GM12878 (cell line): ENCODE data around the gene FAM234A. TPM values are rescaled to one million over a fixed set of nuclear protein-coding genes. Genes with fewer than 3 reads are reported as not detected.

Experiments used
- ATAC-seq: fragments of 200-7000 bp; cut with Tn5 transposase; 3 replicates; pipeline ENCODE4 v1.9.1; 2020; ENCODE audit warnings: mild to moderate bottlenecking, moderate library complexity
- BruUV-seq: library from RNA; stranded (reverse); fragments of 400-500 nt; replicated peaks from 2 replicates; lab custom pipeline; 2021; lab: Mats Ljungman, UMichigan
- CTCF ChIA-PET: fragments of 300-600 bp; sonication (Branson Sonifier 250); formaldehyde crosslinking; extraction: SDS; loops from one replicate; lab custom pipeline; 2021; ENCODE audit warnings: inconsistent platforms; lab: Yijun Ruan, JAX
- POLR2A ChIA-PET: fragments of 350-600 bp; formaldehyde crosslinking; extraction: SDS; loops from one replicate; lab custom pipeline; 2021; ENCODE audit warnings: inconsistent platforms; lab: Charles Lee
- RAD21 ChIA-PET: fragments of 300-600 bp; sonication (Branson Sonifier 250); formaldehyde crosslinking; loops from one replicate; lab custom pipeline; 2023; ENCODE audit warnings: antibody characterized with exemption; ENCODE audit not compliant: unreplicated experiment; lab: Charles Lee
- SMC1A ChIA-PET: fragments of 300-600 bp; sonication (Branson Sonifier 250); formaldehyde crosslinking; loops from one replicate; lab custom pipeline; 2023; ENCODE audit not compliant: unreplicated experiment, uncharacterized antibody; lab: Charles Lee
- DNase-seq: peaks from one replicate; pipeline ENCODE4 v3.0.0-alpha.2; 2011; ENCODE audit warnings: low read depth, low spot score
- FAIRE-seq: peaks from 3 replicates; lab custom pipeline; 2011; peaks lifted over from hg19 to GRCh38; lab: Jason Lieb, UNC
- H2AFZ ChIP-seq: 2 replicates; pipeline ENCODE4 v1.6.0; 2011; ENCODE audit warnings: low read depth, low read length, control low read depth; ENCODE audit not compliant: control insufficient read depth
- H3K27ac ChIP-seq: 2 replicates; pipeline ENCODE4 v1.5.1; 2011; ENCODE audit warnings: control low read depth; ENCODE audit not compliant: control insufficient read depth, insufficient read depth
- H3K27me3 ChIP-seq, 2 experiments: replicated peaks in 1 of 2; 2 replicates each; pipeline versions ENCODE4 v1.6.0 to v1.6.1; 2011; ENCODE audit warnings: low read length in 1 of 2; ENCODE audit not compliant: control insufficient read depth in 2 of 2, insufficient read depth in 2 of 2
- H3K36me3 ChIP-seq, 2 experiments: 2 replicates each; pipeline ENCODE4 v1.5.1; 2011; ENCODE audit warnings: low read length in 1 of 2; ENCODE audit not compliant: control insufficient read depth in 2 of 2, insufficient read depth in 2 of 2
- H3K4me1 ChIP-seq: 2 replicates; pipeline ENCODE4 v1.6.1; 2011; ENCODE audit warnings: mild to moderate bottlenecking, low read length, moderate library complexity, mixed read lengths; ENCODE audit not compliant: control insufficient read depth, insufficient read depth
- H3K4me2 ChIP-seq: 2 replicates; pipeline ENCODE4 v1.6.0; 2011; ENCODE audit warnings: control low read depth; ENCODE audit not compliant: control insufficient read depth, insufficient read depth
- H3K4me3 ChIP-seq: fragments of 200-600 bp; sonication (generic); 2 replicates; pipeline ENCODE4 v1.5.1; 2016
- H3K79me2 ChIP-seq: 2 replicates; pipeline ENCODE4 v1.6.0; 2011; ENCODE audit warnings: low read length; ENCODE audit not compliant: control insufficient read depth, insufficient read depth
- H3K9ac ChIP-seq: 2 replicates; pipeline ENCODE4 v1.8.0; 2011; ENCODE audit warnings: low read length, control low read depth, mixed read lengths; ENCODE audit not compliant: control insufficient read depth, insufficient read depth
- H3K9me3 ChIP-seq: replicated peaks from 3 replicates; pipeline ENCODE4 v1.5.1; 2011; ENCODE audit warnings: mild to moderate bottlenecking, low read length; ENCODE audit not compliant: control insufficient read depth, insufficient read depth
- H4K20me1 ChIP-seq: 2 replicates; pipeline ENCODE4 v1.6.0; 2011; ENCODE audit not compliant: control insufficient read depth, insufficient read depth
- BMI1 ChIP-seq: fragments of 450-650 bp; IDR thresholded peaks from 2 replicates; pipeline ENCODE4 v1.6.1; 2016; ENCODE audit warnings: mild to moderate bottlenecking, moderate library complexity, borderline replicate concordance
- CBFB ChIP-seq: IDR thresholded peaks from 2 replicates; pipeline ENCODE4 v1.6.1; 2016; ENCODE audit warnings: antibody characterized with exemption, low read depth
- MYC ChIP-seq: IDR thresholded peaks from 2 replicates; pipeline ENCODE4 v1.6.1; 2011; ENCODE audit warnings: mild to moderate bottlenecking, low read length, moderate library complexity, inconsistent platforms; ENCODE audit not compliant: insufficient read depth, insufficient replicate concordance, insufficient read length, severe bottlenecking
- NFXL1 ChIP-seq: fragments of 450-650 bp; IDR thresholded peaks from 2 replicates; pipeline ENCODE4 v1.6.1; 2017; ENCODE audit warnings: antibody characterized with exemption, mild to moderate bottlenecking, borderline replicate concordance
- NFYA ChIP-seq: IDR thresholded peaks from 2 replicates; pipeline ENCODE4 v1.6.1; 2011; ENCODE audit warnings: low read depth, mild to moderate bottlenecking, low read length, improper control_type of control experiment, borderline replicate concordance
- POLR2AphosphoS5 ChIP-seq: IDR thresholded peaks from 2 replicates; pipeline ENCODE4 v1.6.1; 2011; ENCODE audit warnings: mild to moderate bottlenecking, low read length, inconsistent platforms
- RCOR1 ChIP-seq: conservative IDR thresholded peaks from 2 replicates; pipeline ENCODE4 v1.6.1; 2012; ENCODE audit warnings: low read depth, low read length, improper control_type of control experiment
- WGBS: methylation state at CpG from one replicate; pipeline ENCODE4 v1.1.6; 2016; ENCODE audit warnings: low lambda C conversion rate; ENCODE audit not compliant: insufficient replicate concordance, insufficient coverage; ENCODE audit errors: missing lambda C conversion rate; 5-methylcytosine and 5-hydroxymethylcytosine counted together
- in situ Hi-C: fragments of 300-500 bp; cut with MboI; formaldehyde crosslinking; loops from 9 replicates; pipeline ENCODE4 v1.14.3; 2018; ENCODE audit warnings: mixed read lengths
- intact Hi-C: fragments of 100-400 bp; cut with micrococcal nuclease; formaldehyde crosslinking; loops from one replicate; pipeline ENCODE4 v1.14.2; 2022; ENCODE audit not compliant: unreplicated experiment
- polyA plus RNA-seq, 11 experiments: library from polyadenylated mRNA; depleted of rRNA in 4 of 11; unstranded in 6 of 11; stranded (reverse) in 5 of 11; fragments of >200 nt; fragmentation: Nextera tagmentation in 4 of 11; fragmentation: Illumina TruSeq in 1 of 11; extraction: Ambion mirVana in 4 of 11; extraction: Trizol in 1 of 11; gene quantifications; 1 replicate in 1 of 11; 2 replicates in 10 of 11; pipeline versions ENCODE4 v1.2.1 to v1.2.3, GENCODE V29; 2011 to 2016; ENCODE audit warnings: inconsistent platforms in 2 of 11, missing spikeins in 2 of 11, low read depth in 1 of 11
- total RNA-seq, 4 experiments: library from RNA; depleted of rRNA in 3 of 4; stranded (reverse); fragments of >200 nt in 3 of 4; fragmentation: Illumina TruSeq in 1 of 4; extraction: Trizol in 1 of 4; gene quantifications; 2 replicates each; pipeline versions ENCODE4 v1.2.1 to v1.2.3, GENCODE V29; 2013 to 2021
- TF ChIP-seq, protein P1 (sequence below): fragments of 150-350 bp; IDR thresholded peaks from 2 replicates; pipeline ENCODE4 v1.6.1; 2016; ENCODE audit warnings: low read depth, low read length
- TF ChIP-seq, protein P2 (sequence below): IDR thresholded peaks from 2 replicates; pipeline ENCODE4 v1.6.1; 2011; ENCODE audit warnings: borderline replicate concordance, low read depth, mild to moderate bottlenecking, moderate library complexity, low read length; ENCODE audit not compliant: insufficient read depth, poor library complexity, severe bottlenecking
- TF ChIP-seq, protein P3 (sequence below): fragments of 450-650 bp; conservative IDR thresholded peaks from 2 replicates; pipeline ENCODE4 v1.6.1; 2017; ENCODE audit warnings: mild to moderate bottlenecking, moderate library complexity

FAM234A gene
- total and polyA plus RNA-seq, 10 of the 15 experiments (the other 5 are each of a cell fraction or from before 2014, with no cell fraction given), result 1.6 to 37.6 (median 17.3) TPM

DNA sequence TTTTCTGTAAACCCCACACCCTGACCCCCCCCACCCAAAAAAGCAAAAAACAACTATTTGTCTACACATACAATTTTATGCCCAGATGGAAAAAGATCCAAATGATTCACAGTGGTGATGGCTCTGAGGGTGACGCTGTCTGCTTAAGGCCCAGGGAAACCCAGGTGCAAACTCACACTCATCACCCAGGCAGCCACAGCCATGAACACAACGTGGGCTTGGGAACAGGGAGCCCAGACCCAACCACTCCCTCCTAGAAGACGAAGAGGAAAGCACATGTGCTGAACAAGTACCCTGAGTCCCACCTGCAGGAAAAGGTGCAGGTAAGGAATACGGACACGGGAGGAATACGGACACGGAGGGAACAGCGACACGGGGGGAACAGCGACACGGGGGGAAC lies 48.9 kb upstream of the FAM234A start:
- no peaks in the 10 kb centered on the region for H3K79me2 ChIP-seq
- ChIA-PET CTCF (no interaction called here), RAD21 (no interaction called here), POLR2A (no interaction called here), SMC1A (no interaction called here)
- ATAC-seq (no peak), FAIRE-seq (no peak), DNase-seq (no peak)
- in situ Hi-C loops (no loop called here), intact Hi-C loops (no loop called here)
- H2AFZ ChIP-seq, result no peak overlapping the region
- no peak overlapping the region for H3K9ac ChIP-seq
- no peaks in the 10 kb centered on the region for H4K20me1 ChIP-seq
- TF ChIP-seq NFXL1, result no peak
- no peak overlapping the region for H3K4me3 ChIP-seq
- peaks cover 0 to 2% of the 10 kb centered on the region in 2 experiments; a peak in 2 of 4 replicates for H3K27me3 ChIP-seq
- H3K4me2 ChIP-seq, result no peak overlapping the region
- no peak overlapping the region for H3K27ac ChIP-seq
- 87% methylated on average over 11 of the region's 11 CpGs for WGBS
- H3K4me1 ChIP-seq, result peaks cover 8% of the 10 kb centered on the region; the same call in 1 of the 2 replicates
- H3K36me3 ChIP-seq, result peaks cover 10 to 11% of the 10 kb centered on the region in 2 experiments
- H3K9me3 ChIP-seq, result no peaks in the 10 kb centered on the region
- BruUV-seq, result no TSS peak

DNA sequence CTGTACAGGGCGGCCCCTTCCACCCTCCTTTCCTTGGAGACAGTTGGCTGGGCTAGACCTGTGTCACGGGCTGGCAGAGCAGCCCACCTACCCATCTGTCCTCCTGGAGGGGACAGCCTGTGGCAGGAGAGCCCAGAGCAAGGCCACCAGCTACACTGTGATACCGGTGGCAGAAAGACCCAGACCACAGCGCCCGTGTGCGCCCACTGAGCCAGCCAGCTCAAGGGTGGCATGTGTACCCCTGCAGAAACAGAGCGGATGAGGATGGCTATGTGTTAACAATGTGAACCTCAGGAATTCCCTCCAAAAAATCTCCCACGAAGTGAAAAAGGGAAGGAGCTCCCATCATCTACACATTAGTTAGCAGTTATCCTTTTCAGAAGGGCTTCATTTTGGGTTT lies 47.3 kb upstream of the FAM234A start:
- no TSS peak for BruUV-seq
- Histone ChIP-seq H4K20me1 (no peaks in the 10 kb centered on the region), H3K27ac (no peak overlapping the region), H3K9ac (no peak overlapping the region), H3K4me1 (no peaks in the 10 kb centered on the region), H2AFZ (no peak overlapping the region), H3K27me3 (no peaks in the 10 kb centered on the region), H3K36me3 (peaks cover 16 to 17% of the 10 kb centered on the region in 2 experiments), H3K9me3 (no peaks in the 10 kb centered on the region), H3K79me2 (no peaks in the 10 kb centered on the region), H3K4me2 (no peak overlapping the region), H3K4me3 (no peak overlapping the region)
- no peak for ATAC-seq
- POLR2A ChIA-PET, result interaction anchor here (1.1 kb wide), 1 partner anchor 9 kb away, joined by 3 read pairs; no protein-coding TSS in a partner anchor
- WGBS, result over 99% methylated on average over 8 of the region's 8 CpGs
- FAIRE-seq, result no peak
- SMC1A ChIA-PET, result no interaction called here
- intact Hi-C loops (no loop called here), in situ Hi-C loops (no loop called here)
- DNase-seq, result no peak
- RAD21 ChIA-PET, result interaction anchor here (0.6 kb wide), 1 partner anchor 90 kb away, joined by 3 read pairs; no protein-coding TSS in a partner anchor
- CTCF ChIA-PET, result interaction anchor here (0.6 kb wide), 1 partner anchor 175 kb away, joined by 4 read pairs; no protein-coding TSS in a partner anchor
- TF ChIP-seq CBFB (no peak), MYC (no peak), NFYA (no peak), RCOR1 (no peak), BMI1 (no peak), POLR2AphosphoS5 (no peak)
- TF ChIP-seq, protein P1, sequence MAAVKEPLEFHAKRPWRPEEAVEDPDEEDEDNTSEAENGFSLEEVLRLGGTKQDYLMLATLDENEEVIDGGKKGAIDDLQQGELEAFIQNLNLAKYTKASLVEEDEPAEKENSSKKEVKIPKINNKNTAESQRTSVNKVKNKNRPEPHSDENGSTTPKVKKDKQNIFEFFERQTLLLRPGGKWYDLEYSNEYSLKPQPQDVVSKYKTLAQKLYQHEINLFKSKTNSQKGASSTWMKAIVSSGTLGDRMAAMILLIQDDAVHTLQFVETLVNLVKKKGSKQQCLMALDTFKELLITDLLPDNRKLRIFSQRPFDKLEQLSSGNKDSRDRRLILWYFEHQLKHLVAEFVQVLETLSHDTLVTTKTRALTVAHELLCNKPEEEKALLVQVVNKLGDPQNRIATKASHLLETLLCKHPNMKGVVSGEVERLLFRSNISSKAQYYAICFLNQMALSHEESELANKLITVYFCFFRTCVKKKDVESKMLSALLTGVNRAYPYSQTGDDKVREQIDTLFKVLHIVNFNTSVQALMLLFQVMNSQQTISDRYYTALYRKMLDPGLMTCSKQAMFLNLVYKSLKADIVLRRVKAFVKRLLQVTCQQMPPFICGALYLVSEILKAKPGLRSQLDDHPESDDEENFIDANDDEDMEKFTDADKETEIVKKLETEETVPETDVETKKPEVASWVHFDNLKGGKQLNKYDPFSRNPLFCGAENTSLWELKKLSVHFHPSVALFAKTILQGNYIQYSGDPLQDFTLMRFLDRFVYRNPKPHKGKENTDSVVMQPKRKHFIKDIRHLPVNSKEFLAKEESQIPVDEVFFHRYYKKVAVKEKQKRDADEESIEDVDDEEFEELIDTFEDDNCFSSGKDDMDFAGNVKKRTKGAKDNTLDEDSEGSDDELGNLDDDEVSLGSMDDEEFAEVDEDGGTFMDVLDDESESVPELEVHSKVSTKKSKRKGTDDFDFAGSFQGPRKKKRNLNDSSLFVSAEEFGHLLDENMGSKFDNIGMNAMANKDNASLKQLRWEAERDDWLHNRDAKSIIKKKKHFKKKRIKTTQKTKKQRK, result no peak
- TF ChIP-seq, protein P2, sequence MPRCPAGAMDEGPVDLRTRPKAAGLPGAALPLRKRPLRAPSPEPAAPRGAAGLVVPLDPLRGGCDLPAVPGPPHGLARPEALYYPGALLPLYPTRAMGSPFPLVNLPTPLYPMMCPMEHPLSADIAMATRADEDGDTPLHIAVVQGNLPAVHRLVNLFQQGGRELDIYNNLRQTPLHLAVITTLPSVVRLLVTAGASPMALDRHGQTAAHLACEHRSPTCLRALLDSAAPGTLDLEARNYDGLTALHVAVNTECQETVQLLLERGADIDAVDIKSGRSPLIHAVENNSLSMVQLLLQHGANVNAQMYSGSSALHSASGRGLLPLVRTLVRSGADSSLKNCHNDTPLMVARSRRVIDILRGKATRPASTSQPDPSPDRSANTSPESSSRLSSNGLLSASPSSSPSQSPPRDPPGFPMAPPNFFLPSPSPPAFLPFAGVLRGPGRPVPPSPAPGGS, result no peak
- TF ChIP-seq, protein P3, sequence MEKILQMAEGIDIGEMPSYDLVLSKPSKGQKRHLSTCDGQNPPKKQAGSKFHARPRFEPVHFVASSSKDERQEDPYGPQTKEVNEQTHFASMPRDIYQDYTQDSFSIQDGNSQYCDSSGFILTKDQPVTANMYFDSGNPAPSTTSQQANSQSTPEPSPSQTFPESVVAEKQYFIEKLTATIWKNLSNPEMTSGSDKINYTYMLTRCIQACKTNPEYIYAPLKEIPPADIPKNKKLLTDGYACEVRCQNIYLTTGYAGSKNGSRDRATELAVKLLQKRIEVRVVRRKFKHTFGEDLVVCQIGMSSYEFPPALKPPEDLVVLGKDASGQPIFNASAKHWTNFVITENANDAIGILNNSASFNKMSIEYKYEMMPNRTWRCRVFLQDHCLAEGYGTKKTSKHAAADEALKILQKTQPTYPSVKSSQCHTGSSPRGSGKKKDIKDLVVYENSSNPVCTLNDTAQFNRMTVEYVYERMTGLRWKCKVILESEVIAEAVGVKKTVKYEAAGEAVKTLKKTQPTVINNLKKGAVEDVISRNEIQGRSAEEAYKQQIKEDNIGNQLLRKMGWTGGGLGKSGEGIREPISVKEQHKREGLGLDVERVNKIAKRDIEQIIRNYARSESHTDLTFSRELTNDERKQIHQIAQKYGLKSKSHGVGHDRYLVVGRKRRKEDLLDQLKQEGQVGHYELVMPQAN, result no peak
